IPS-15b (cell line): ENCODE results near the gene TRDN.

Experiments
- H3K27me3 ChIP-seq: one replicate; pipeline ENCODE4 v1.6.1; 2013; ENCODE audit warnings: low read length; ENCODE audit not compliant: control insufficient read depth, insufficient read depth
- H3K36me3 ChIP-seq: one replicate; pipeline ENCODE4 v1.6.1; 2013; ENCODE audit warnings: low read length; ENCODE audit not compliant: control insufficient read depth, insufficient read depth
- H3K4me1 ChIP-seq: one replicate; pipeline ENCODE4 v1.6.1; 2013; ENCODE audit warnings: mild to moderate bottlenecking, low read length; ENCODE audit not compliant: control insufficient read depth, insufficient read depth
- H3K4me3 ChIP-seq: one replicate; pipeline ENCODE4 v1.5.1; 2013; ENCODE audit warnings: low read depth, low read length
- H3K9ac ChIP-seq: one replicate; pipeline ENCODE4 v1.6.1; 2013; ENCODE audit warnings: low read depth, mild to moderate bottlenecking, low read length
- H3K9me3 ChIP-seq: one replicate; pipeline ENCODE4 v1.6.1; 2013; ENCODE audit warnings: mild to moderate bottlenecking, low read length; ENCODE audit not compliant: control insufficient read depth, insufficient read depth

Gene TRDN

DNA sequence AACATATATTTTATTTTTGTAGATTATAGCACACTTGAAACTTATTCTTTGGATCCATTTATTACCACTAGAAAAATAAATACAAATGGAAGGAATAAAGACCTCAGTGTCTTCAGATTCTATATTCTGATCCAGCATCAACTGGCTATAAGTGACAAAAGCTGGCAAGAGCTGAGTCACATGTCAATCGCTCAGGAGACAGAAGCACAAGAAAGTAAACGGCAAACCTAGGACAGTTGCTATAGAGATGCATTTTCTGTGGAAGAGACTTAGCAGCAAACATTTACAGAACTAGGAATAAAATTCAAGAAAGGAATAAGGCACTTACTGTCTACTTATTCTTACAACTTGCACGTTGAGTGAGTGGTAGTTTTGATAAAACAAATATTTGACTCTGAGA lies 410.4 kb downstream of the TRDN start:
- Histone ChIP-seq H3K4me1 (no peaks in the 10 kb centered on the region), H3K36me3 (no peaks in the 10 kb centered on the region), H3K9me3 (no peaks in the 10 kb centered on the region), H3K9ac (no peak overlapping the region), H3K27me3 (no peaks in the 10 kb centered on the region), H3K4me3 (no peak overlapping the region)

DNA sequence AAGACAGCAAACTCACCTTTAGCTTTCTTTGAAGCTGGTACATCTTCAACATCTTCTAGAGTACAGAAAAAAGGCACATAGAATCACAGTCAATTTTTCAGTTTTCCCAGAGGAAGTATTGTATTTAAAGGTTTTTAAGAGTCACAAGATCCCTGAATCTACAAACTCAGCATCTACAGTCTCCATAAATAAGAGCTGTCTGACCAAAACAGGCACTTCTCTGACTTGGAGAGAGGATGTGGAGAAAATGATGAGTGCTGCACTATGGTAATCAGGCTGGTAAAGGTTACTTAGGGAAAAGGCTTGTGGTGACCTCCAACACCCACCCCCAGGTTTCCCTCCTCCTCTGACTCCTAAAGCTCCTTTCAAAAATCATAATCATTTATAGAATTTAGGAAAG lies 412.7 kb downstream of the TRDN start:
- Histone ChIP-seq H3K36me3 (no peaks in the 10 kb centered on the region), H3K4me3 (no peak overlapping the region), H3K9me3 (no peaks in the 10 kb centered on the region), H3K27me3 (no peaks in the 10 kb centered on the region), H3K4me1 (no peaks in the 10 kb centered on the region), H3K9ac (no peak overlapping the region)

DNA sequence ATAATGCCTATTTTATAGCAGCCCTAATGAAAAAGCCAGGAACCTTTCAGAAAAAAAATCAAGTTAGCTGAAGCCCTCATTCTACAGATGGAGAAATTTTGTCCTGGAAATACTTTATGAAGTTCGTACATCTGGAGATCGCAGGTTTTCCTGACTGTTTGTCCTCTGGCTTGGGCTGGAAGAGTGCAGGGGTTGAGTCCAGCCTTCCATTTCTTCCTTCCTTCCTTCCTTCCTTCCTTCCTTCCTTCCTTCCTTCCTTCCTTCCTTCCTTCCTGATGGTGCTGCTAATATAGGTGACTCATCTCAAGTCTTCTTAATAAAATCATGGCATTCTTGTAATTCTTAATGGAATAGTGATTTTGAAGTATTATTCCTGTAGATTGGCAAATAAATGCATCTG lies 413.3 kb downstream of the TRDN start:
- Histone ChIP-seq H3K9me3 (no peaks in the 10 kb centered on the region), H3K4me1 (no peaks in the 10 kb centered on the region), H3K9ac (no peak overlapping the region), H3K36me3 (no peaks in the 10 kb centered on the region), H3K4me3 (no peak overlapping the region), H3K27me3 (no peaks in the 10 kb centered on the region)

DNA sequence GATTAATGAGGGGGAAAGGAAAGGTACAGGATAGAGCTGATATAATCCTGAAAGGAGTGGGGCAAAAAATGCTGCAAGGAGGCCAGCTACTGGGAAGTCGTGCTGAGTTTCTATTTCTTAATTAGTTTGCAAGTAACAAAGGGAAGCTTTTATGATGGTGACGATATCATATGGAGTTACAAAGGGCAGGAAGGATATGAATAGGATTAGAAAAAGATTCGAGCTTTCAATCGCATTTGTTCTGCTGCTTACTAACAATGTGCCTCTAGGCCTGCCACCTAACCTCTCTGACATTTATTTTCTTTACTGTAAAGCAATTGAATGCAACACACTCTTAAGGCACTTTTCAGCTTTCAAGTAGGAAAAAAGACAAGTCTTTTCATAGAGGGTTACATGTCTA lies 421.5 kb downstream of the TRDN start:
- Histone ChIP-seq H3K9ac (no peak overlapping the region), H3K4me1 (peaks cover 10% of the 10 kb centered on the region), H3K36me3 (no peaks in the 10 kb centered on the region), H3K9me3 (no peaks in the 10 kb centered on the region), H3K27me3 (no peaks in the 10 kb centered on the region), H3K4me3 (no peak overlapping the region)

DNA sequence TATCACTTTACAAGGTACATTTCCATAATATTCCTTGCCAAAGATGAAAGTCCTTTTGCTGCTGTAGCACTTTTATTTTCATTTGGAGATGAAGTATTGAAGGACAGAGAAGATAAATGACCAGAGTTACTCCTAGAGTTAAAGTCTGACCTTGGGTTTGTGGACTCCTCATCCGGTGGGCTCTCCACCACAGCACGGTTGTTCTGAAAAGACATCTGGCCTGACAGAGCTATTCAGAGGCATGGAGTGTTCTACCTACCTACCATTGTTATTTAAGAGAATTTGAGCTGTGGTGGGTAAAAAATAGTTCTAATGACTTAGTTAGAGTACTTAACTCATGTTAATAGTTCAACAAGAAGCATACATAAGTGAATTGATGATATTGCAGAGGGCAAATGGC lies 422.3 kb downstream of the TRDN start:
- no peak overlapping the region for H3K9ac ChIP-seq
- H3K4me3 ChIP-seq, result no peak overlapping the region
- H3K27me3 ChIP-seq, result no peaks in the 10 kb centered on the region
- no peaks in the 10 kb centered on the region for H3K9me3 ChIP-seq
- no peaks in the 10 kb centered on the region for H3K36me3 ChIP-seq
- H3K4me1 ChIP-seq, result peaks cover 10% of the 10 kb centered on the region

DNA sequence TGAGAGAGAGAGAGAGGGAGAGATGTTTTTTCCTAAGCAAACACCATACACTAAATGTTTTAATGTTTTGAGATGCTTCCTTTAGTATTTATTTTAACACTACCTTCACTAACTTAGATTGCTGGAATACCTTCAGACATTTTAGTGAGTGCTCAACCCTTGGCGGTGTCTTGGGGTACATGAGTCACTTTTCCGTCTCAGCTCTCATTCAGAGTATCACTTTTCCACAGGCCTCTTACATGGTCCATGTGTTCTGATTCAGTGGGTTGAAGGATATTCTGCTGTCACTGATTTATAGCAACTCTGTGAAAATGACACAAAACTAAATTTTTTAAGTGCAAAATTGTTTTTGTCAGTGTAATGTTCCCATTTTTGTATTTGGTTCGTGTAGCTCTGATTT lies 422.8 kb downstream of the TRDN start:
- Histone ChIP-seq H3K4me1 (peaks cover 10% of the 10 kb centered on the region), H3K36me3 (no peaks in the 10 kb centered on the region), H3K4me3 (no peak overlapping the region), H3K9ac (no peak overlapping the region), H3K27me3 (no peaks in the 10 kb centered on the region), H3K9me3 (no peaks in the 10 kb centered on the region)

DNA sequence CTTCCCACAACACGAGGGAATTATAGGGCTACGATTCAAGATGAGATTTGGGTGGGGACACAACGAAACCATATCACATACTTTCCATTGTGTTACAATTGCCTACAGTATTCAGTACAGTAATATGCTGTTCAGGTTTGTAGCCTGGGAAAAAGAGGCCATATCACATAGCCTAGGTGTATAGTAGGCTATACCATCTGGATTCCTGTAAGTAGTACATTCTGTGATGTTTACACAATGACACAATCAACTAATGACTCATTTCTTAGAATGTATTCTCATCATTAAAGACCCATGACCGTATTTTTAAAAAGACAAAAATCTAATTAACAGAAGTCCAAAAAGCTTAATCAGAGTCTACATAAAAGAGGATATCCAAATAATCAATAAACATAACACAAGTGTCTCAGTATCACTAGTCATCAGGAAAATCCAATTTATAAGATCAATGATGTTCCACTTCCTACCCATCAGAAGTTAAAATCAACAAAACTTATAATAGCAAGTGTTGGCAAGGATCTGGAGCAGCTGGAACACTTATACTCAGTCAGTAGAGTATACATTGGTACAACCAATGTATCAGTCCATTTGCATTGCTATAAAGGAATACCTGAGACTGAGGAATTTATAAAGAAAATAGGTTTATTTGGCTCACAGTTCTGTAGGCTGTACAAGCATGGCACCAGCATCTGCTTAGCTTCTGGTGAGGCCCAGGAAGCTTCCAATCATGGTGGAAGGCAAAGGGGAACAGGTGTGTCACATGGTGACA lies 424.8 kb downstream of the TRDN start:
- H3K9me3 ChIP-seq, result no peaks in the 10 kb centered on the region
- peaks cover 10% of the 10 kb centered on the region for H3K4me1 ChIP-seq
- no peak overlapping the region for H3K4me3 ChIP-seq
- no peak overlapping the region for H3K9ac ChIP-seq
- no peaks in the 10 kb centered on the region for H3K36me3 ChIP-seq
- no peaks in the 10 kb centered on the region for H3K27me3 ChIP-seq

DNA sequence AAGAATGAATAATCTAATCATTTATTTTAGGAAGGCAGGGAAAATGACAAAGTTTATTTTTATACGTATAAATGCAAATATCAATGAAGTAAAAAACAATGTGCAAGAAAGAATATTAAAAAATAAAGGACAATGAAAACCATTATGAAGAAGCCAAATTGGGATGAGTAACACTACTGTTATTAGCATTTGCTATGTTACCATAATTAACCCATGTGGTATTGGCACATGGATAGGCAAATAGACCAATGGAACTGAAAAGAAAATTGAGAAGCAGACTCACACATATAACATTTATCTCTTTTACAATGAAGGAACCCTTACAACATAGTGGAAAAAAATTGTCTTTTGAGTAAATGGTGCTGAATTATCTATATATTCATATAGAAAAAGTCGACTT lies 426.1 kb downstream of the TRDN start:
- Histone ChIP-seq H3K4me3 (no peak overlapping the region), H3K9ac (no peak overlapping the region), H3K36me3 (no peaks in the 10 kb centered on the region), H3K9me3 (no peaks in the 10 kb centered on the region), H3K4me1 (peaks cover 10% of the 10 kb centered on the region), H3K27me3 (no peaks in the 10 kb centered on the region)

DNA sequence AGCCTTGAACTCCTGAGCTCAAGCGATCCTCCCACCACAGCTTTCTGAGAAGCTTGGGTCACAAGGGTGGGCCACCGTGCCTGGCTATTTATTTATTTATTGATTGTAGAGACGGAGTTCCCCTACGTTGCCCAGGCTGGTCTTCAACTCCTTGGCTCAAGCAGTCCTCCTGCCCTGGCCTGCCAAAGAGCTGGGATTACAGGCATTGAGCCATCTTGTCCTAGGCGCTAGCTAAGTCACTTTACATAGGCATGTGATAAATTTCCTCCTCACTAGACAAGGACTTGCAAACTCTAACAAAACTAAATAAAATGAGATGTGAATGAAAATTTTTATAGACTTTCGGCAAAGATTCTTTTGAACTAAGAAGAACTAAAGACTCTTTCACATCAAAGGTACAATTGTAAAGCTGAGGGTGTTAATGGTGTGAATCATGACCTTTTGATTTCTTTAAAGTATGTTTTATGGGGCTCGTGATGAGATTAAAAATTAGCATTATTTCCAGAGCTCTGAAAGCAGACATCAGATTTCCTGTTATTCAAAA lies 428.7 kb downstream of the TRDN start:
- no peaks in the 10 kb centered on the region for H3K27me3 ChIP-seq
- no peak overlapping the region for H3K4me3 ChIP-seq
- no peaks in the 10 kb centered on the region for H3K9me3 ChIP-seq
- no peak overlapping the region for H3K9ac ChIP-seq
- H3K4me1 ChIP-seq, result peaks cover 4% of the 10 kb centered on the region
- no peaks in the 10 kb centered on the region for H3K36me3 ChIP-seq

DNA sequence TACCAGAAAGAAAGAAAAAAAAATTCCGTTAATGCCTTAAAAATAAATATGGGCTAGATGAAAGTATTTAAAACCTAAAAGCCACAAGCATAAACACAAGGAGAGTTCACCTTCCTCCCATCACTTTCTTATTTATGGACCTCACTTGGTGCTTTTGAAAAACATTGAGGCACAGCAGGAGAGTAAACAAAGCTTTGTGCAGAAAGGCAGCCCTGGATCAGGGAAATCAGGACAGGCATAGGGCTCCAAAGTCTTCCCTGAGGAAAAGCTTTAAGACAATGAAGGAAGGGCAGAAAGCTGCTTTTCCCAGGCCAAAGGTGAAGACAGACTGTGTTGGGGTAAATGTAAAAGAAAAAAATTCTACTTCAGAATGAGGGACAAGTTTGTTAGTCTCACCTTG lies 432.8 kb downstream of the TRDN start:
- Histone ChIP-seq H3K9ac (no peak overlapping the region), H3K27me3 (no peaks in the 10 kb centered on the region), H3K36me3 (no peaks in the 10 kb centered on the region), H3K4me3 (no peak overlapping the region), H3K9me3 (peaks cover 5% of the 10 kb centered on the region), H3K4me1 (peaks cover 4% of the 10 kb centered on the region)

DNA sequence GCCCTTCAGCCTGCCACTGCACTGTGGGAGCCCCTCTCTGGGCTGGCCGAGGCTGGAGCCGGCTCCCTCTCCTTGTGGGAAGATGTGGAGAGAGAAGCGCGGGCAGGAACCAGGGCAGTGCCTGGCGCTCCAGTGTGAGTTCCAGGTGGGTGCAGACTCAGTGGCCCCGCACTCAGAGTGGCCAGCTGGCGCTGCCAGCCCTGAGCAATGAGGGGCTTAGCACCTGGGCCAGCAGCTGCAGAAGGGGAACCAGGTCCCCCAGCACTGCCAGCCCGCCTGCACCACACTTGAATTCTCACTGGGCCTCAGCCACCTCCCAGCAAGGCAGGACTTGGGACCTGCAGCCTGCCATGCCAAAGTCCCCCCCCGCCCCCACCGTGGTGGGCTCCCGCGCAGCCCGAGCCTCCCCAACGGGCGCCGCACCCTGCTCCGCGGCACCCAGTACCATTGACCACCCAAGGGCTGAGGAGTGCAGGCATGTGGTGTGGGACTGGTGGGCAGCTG lies 434.8 kb downstream of the TRDN start:
- H3K36me3 ChIP-seq, result no peaks in the 10 kb centered on the region
- no peaks in the 10 kb centered on the region for H3K27me3 ChIP-seq
- no peak overlapping the region for H3K4me3 ChIP-seq
- peaks cover 5% of the 10 kb centered on the region for H3K9me3 ChIP-seq
- H3K4me1 ChIP-seq, result peaks cover 4% of the 10 kb centered on the region
- H3K9ac ChIP-seq, result no peak overlapping the region

DNA sequence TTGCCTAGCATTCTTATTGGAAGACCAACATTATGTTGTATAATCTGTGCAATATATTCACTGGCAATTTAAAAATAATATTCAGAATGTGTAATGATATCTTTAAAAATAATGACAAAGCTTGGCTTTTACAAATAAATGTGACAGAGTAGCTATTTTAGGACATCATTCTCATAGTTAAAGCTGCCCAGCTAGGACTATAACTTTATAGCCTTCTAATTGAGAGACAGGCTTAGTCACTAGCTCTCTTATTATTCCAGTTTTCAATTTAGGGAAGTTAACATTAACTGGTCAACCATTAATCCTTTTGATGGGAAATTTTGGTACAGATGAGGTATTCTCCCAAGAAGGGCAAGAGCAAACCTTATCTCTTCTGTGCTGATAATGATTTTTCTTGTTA lies 443.5 kb downstream of the TRDN start:
- H3K9me3 ChIP-seq, result no peaks in the 10 kb centered on the region
- no peaks in the 10 kb centered on the region for H3K4me1 ChIP-seq
- H3K27me3 ChIP-seq, result no peaks in the 10 kb centered on the region
- H3K4me3 ChIP-seq, result no peak overlapping the region
- no peak overlapping the region for H3K9ac ChIP-seq
- H3K36me3 ChIP-seq, result no peaks in the 10 kb centered on the region
